Activated T-cell treated with anti-CD3 and anti-CD28 coated beads, Interleukin-2, amount 50 U/mL, for 72 hours (primary cell): ENCODE data around the gene FBXL12. TPM values are rescaled to one million over a fixed set of nuclear protein-coding genes. Genes with fewer than 3 reads are reported as not detected.
"Not testable (repeated sequence)": the region's sequence is repeated elsewhere in the genome, so short reads cannot be mapped to it uniquely, and the experiment has no call there.

ENCODE experiments used
- ATAC-seq, 2 donors: fragments of 150-1000 bp; cut with Tn5 transposase; replicated peaks in 1 of 2; 2 replicates each; pipeline ENCODE4 v1.10.0; 2021; ENCODE audit warnings: moderate library complexity in 2 of 2, mild to moderate bottlenecking in 1 of 2
- DNase-seq, 2 donors: peaks; one replicate each; pipeline ENCODE4 v3.0.0; 2021 to 2022; ENCODE audit warnings: mixed read lengths in 1 of 2
- H3K27ac Mint-ChIP-seq: one replicate; pipeline ENCODE4 v1.8.0; 2022; ENCODE audit warnings: mild to moderate bottlenecking, moderate library complexity, mixed read lengths
- H3K27me3 Mint-ChIP-seq: one replicate; pipeline ENCODE4 v1.8.0; 2022; ENCODE audit warnings: low read depth, mixed read lengths
- H3K36me3 Mint-ChIP-seq, 2 donors: one replicate each; pipeline ENCODE4 v1.8.0; 2022; ENCODE audit warnings: mixed read lengths in 2 of 2, mild to moderate bottlenecking in 1 of 2; ENCODE audit not compliant: insufficient read depth in 2 of 2
- H3K4me1 Mint-ChIP-seq: one replicate; pipeline ENCODE4 v1.8.0; 2022; ENCODE audit warnings: low read depth, mixed read lengths
- H3K4me3 Mint-ChIP-seq, 2 donors: one replicate each; pipeline ENCODE4 v1.8.0; 2022; ENCODE audit warnings: mild to moderate bottlenecking in 2 of 2, mixed read lengths in 2 of 2, moderate library complexity in 2 of 2
- H3K9me3 Mint-ChIP-seq, 2 donors: one replicate each; pipeline ENCODE4 v1.8.0; 2022; ENCODE audit warnings: mixed read lengths in 2 of 2
- total RNA-seq, 2 donors: library from RNA; stranded (reverse); gene quantifications; one replicate each; pipeline ENCODE4 v1.2.3, GENCODE V29; 2022

Gene FBXL12
- total RNA-seq, 2 donors from 2014 or later: 34.1 to 36.9 TPM

- Mint-ChIP-seq H3K9me3 (no peaks in the 10 kb centered on the region), H3K27ac (peak overlapping the region; percentile 41), H3K27me3 (no peaks in the 10 kb centered on the region), H3K36me3 (peaks cover 0 to 2% of the 10 kb centered on the region in 2 donors), H3K4me3 (peak overlapping the region; percentile 91 to 94), H3K4me1 (peaks cover 20% of the 10 kb centered on the region)
- DNase-seq (no peak), ATAC-seq (no peak)
These were observed 15.4 kb upstream of the FBXL12 start for GRCh38 chr19:9834307-9834725.

GRCh38 chr19:9828551-9829063 is 9.7 kb upstream of the FBXL12 start:
- no peak for ATAC-seq
- Mint-ChIP-seq H3K4me1 (peaks cover 29% of the 10 kb centered on the region), H3K27me3 (no peaks in the 10 kb centered on the region), H3K9me3 (no peaks in the 10 kb centered on the region), H3K27ac (peak overlapping the region; percentile 60), H3K4me3 (peak overlapping the region; percentile 97 to 98), H3K36me3 (peaks cover 4 to 6% of the 10 kb centered on the region in 2 donors)
- DNase-seq: no peak

GRCh38 chr19:9827289-9828238 is 8.7 kb upstream of the FBXL12 start, which contains the start of gene UBL5:
Gene UBL5 (plus strand): TSS chr19:9827918. CDS start chr19:9828338, 420 bp downstream.
- ATAC-seq (peak; percentile 99), DNase-seq (peak; percentile 91)
- peaks cover 29% of the 10 kb centered on the region for H3K4me1 Mint-ChIP-seq
- peak within 1 kb of the TSS; percentile 97 to 98 for H3K4me3 Mint-ChIP-seq
- H3K9me3 Mint-ChIP-seq: no peaks in the 10 kb centered on the region
- H3K27me3 Mint-ChIP-seq: no peaks in the 10 kb centered on the region
- peaks cover 4 to 6% of the 10 kb centered on the region in 2 donors for H3K36me3 Mint-ChIP-seq
- peak within 1 kb of the TSS; percentile 92 for H3K27ac Mint-ChIP-seq

GRCh38 chr19:9823816-9824215 is 4.9 kb upstream of the FBXL12 start:
- peaks cover 4% of the 10 kb centered on the region in 2 donors for H3K36me3 Mint-ChIP-seq
- H3K4me1 Mint-ChIP-seq: peaks cover 27% of the 10 kb centered on the region
- no peaks in the 10 kb centered on the region for H3K9me3 Mint-ChIP-seq
- ATAC-seq (no peak), DNase-seq (no peak)
- no peak overlapping the region for H3K4me3 Mint-ChIP-seq
- H3K27me3 Mint-ChIP-seq: no peaks in the 10 kb centered on the region
- no peak overlapping the region for H3K27ac Mint-ChIP-seq

GRCh38 chr19:9820034-9820433 is 1.2 kb upstream of the FBXL12 start:
- H3K36me3 Mint-ChIP-seq, H3K27ac Mint-ChIP-seq, H3K27me3 Mint-ChIP-seq, H3K9me3 Mint-ChIP-seq, DNase-seq, ATAC-seq: not testable (repeated sequence)
- peak overlapping the region; percentile 91 to 93 for H3K4me3 Mint-ChIP-seq
- peaks cover 27% of the 10 kb centered on the region for H3K4me1 Mint-ChIP-seq

- peak overlapping the region; percentile 91 to 93 for H3K4me3 Mint-ChIP-seq
- peak overlapping the region; percentile 66 for H3K27ac Mint-ChIP-seq
- H3K9me3 Mint-ChIP-seq: peaks cover 0 to 3% of the 10 kb centered on the region in 2 donors
- no peak for DNase-seq
- no peak for ATAC-seq
- H3K36me3 Mint-ChIP-seq: peaks cover 9 to 12% of the 10 kb centered on the region in 2 donors
- H3K27me3 Mint-ChIP-seq: no peaks in the 10 kb centered on the region
- peaks cover 27% of the 10 kb centered on the region for H3K4me1 Mint-ChIP-seq
These were observed 674 bp upstream of the FBXL12 start for GRCh38 chr19:9819596-9819909.

GRCh38 chr19:9818175-9818733 is 625 bp downstream of the FBXL12 start:
- Mint-ChIP-seq H3K27ac (no peak overlapping the region), H3K36me3 (peaks cover 9 to 14% of the 10 kb centered on the region in 2 donors), H3K4me3 (peak overlapping the region; percentile 91 to 93), H3K4me1 (peaks cover 27% of the 10 kb centered on the region), H3K9me3 (peaks cover 0 to 3% of the 10 kb centered on the region in 2 donors), H3K27me3 (no peaks in the 10 kb centered on the region)
- no peak for ATAC-seq
- no peak for DNase-seq

GRCh38 chr19:9811139-9811538 is 7.7 kb downstream of the FBXL12 start:
- Mint-ChIP-seq H3K4me3 (no peak overlapping the region), H3K4me1 (peaks cover 15% of the 10 kb centered on the region)
- ATAC-seq: no peak

GRCh38 chr19:9808855-9809824 is 9.7 kb downstream of the FBXL12 start:
- Mint-ChIP-seq H3K9me3 (no peaks in the 10 kb centered on the region), H3K27me3 (no peaks in the 10 kb centered on the region), H3K27ac (peak overlapping the region; percentile 45), H3K4me1 (peaks cover 14% of the 10 kb centered on the region), H3K4me3 (no peak overlapping the region), H3K36me3 (peaks cover 3 to 4% of the 10 kb centered on the region in 2 donors)
- DNase-seq: no peak
- ATAC-seq: peak in 1 of 2 donors; percentile 36

More at GRCh38 chr19:9811139-9811538, 7.7 kb downstream of the FBXL12 start:
- Mint-ChIP-seq H3K9me3 (peaks cover 0 to under 1% of the 10 kb centered on the region in 2 donors), H3K27ac (no peak overlapping the region), H3K27me3 (no peaks in the 10 kb centered on the region), H3K36me3 (peaks cover 8 to 9% of the 10 kb centered on the region in 2 donors)
- no peak for DNase-seq

- peaks cover 14% of the 10 kb centered on the region for H3K4me1 Mint-ChIP-seq
- no peaks in the 10 kb centered on the region for H3K9me3 Mint-ChIP-seq
- no peak overlapping the region for H3K4me3 Mint-ChIP-seq
- no peaks in the 10 kb centered on the region for H3K27me3 Mint-ChIP-seq
- H3K27ac Mint-ChIP-seq: no peak overlapping the region
- H3K36me3 Mint-ChIP-seq: peaks cover 0 to 4% of the 10 kb centered on the region in 2 donors
- ATAC-seq: no peak
- DNase-seq: no peak
These were observed 12.1 kb downstream of the FBXL12 start for GRCh38 chr19:9806803-9807202.

- Mint-ChIP-seq H3K27ac (no peak overlapping the region), H3K4me1 (peaks cover 25% of the 10 kb centered on the region), H3K36me3 (no peaks in the 10 kb centered on the region), H3K4me3 (no peak overlapping the region), H3K9me3 (no peaks in the 10 kb centered on the region), H3K27me3 (no peaks in the 10 kb centered on the region)
- DNase-seq (no peak), ATAC-seq (no peak)
These were observed 16.9 kb downstream of the FBXL12 start for GRCh38 chr19:9801976-9802375.

- Mint-ChIP-seq H3K27me3 (no peaks in the 10 kb centered on the region), H3K4me3 (no peak overlapping the region), H3K9me3 (no peaks in the 10 kb centered on the region), H3K4me1 (peaks cover 31% of the 10 kb centered on the region), H3K36me3 (no peaks in the 10 kb centered on the region), H3K27ac (peak overlapping the region; percentile 9)
- DNase-seq (no peak), ATAC-seq (no peak)
These were observed 19.7 kb downstream of the FBXL12 start for GRCh38 chr19:9799162-9799561.
